HEK293 (cell line): ENCODE measurements around the gene DNAJC6.

Source experiments
- REST ChIP-seq: fragments of 450-650 bp; formaldehyde crosslinking; IDR thresholded peaks from 2 replicates; pipeline ENCODE4 v1.5.1; 2016; ENCODE audit warnings: missing biosample characterization, missing genetic modification characterization
- ZBTB10 ChIP-seq: fragments of 450-650 bp; formaldehyde crosslinking; IDR thresholded peaks from 2 replicates; pipeline ENCODE4 v1.5.1; 2016; ENCODE audit warnings: missing biosample characterization, missing genetic modification characterization
- ZFP3 ChIP-seq: fragments of 450-650 bp; formaldehyde crosslinking; IDR thresholded peaks from 2 replicates; pipeline ENCODE4 v1.5.1; 2016; ENCODE audit warnings: low read depth, missing biosample characterization, missing genetic modification characterization
- ZNF140 ChIP-seq: fragments of 450-650 bp; formaldehyde crosslinking; IDR thresholded peaks from 2 replicates; pipeline ENCODE4 v1.5.1; 2016; ENCODE audit warnings: missing biosample characterization, missing genetic modification characterization
- ZNF433 ChIP-seq: fragments of 450-650 bp; formaldehyde crosslinking; IDR thresholded peaks from 2 replicates; pipeline ENCODE4 v1.5.1; 2016; ENCODE audit warnings: missing biosample characterization, missing genetic modification characterization, low read depth
- TF ChIP-seq, protein P1 (sequence below): fragments of 450-650 bp; formaldehyde crosslinking; IDR thresholded peaks from 2 replicates; pipeline ENCODE4 v1.5.1; 2016; ENCODE audit warnings: missing biosample characterization, missing genetic modification characterization
- TF ChIP-seq, protein P2 (sequence below): fragments of 450-650 bp; formaldehyde crosslinking; IDR thresholded peaks from 2 replicates; pipeline ENCODE4 v1.5.1; 2016; ENCODE audit warnings: missing biosample characterization, missing genetic modification characterization
- TF ChIP-seq, protein P3 (sequence below): IDR thresholded peaks from 2 replicates; pipeline ENCODE4 v1.6.1; 2011; ENCODE audit warnings: mild to moderate bottlenecking, low read depth, low read length, borderline replicate concordance

DNA sequence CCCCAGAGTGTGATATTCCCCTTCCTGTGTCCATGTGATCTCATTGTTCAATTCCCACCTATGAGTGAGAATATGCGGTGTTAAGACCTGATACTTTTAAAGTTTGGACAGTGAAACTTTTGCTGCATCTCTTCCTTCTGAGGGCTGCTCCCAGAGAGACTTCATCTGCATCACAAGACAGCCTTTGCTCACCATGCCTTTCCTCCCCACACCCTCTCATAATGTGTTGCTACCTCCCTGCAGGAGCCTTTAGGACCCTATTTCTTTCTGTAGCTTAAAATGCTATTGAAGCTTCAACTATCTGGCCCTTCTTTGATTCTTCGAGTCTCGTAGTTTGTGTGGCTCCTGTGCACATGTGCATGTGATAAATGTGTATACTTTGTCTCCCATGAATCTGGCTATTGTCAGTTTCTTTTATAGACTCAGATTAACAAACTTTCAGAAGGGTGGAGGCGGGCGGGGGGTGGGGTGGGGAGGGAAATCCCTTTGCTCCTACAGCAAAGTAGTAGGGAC, 134.8 kb downstream of the DNAJC6 start:
- TF ChIP-seq, protein P1, sequence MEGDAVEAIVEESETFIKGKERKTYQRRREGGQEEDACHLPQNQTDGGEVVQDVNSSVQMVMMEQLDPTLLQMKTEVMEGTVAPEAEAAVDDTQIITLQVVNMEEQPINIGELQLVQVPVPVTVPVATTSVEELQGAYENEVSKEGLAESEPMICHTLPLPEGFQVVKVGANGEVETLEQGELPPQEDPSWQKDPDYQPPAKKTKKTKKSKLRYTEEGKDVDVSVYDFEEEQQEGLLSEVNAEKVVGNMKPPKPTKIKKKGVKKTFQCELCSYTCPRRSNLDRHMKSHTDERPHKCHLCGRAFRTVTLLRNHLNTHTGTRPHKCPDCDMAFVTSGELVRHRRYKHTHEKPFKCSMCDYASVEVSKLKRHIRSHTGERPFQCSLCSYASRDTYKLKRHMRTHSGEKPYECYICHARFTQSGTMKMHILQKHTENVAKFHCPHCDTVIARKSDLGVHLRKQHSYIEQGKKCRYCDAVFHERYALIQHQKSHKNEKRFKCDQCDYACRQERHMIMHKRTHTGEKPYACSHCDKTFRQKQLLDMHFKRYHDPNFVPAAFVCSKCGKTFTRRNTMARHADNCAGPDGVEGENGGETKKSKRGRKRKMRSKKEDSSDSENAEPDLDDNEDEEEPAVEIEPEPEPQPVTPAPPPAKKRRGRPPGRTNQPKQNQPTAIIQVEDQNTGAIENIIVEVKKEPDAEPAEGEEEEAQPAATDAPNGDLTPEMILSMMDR (tag by site-specific recombination), result no peak
- TF ChIP-seq ZNF433 (tag by site-specific recombination), result no peak
- TF ChIP-seq, protein P2, sequence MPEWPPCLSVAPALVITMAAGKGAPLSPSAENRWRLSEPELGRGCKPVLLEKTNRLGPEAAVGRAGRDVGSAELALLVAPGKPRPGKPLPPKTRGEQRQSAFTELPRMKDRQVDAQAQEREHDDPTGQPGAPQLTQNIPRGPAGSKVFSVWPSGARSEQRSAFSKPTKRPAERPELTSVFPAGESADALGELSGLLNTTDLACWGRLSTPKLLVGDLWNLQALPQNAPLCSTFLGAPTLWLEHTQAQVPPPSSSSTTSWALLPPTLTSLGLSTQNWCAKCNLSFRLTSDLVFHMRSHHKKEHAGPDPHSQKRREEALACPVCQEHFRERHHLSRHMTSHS (tag by site-specific recombination), result no peak
- no peak for TF ChIP-seq ZBTB10 (tag by site-specific recombination)
- TF ChIP-seq, protein P3, sequence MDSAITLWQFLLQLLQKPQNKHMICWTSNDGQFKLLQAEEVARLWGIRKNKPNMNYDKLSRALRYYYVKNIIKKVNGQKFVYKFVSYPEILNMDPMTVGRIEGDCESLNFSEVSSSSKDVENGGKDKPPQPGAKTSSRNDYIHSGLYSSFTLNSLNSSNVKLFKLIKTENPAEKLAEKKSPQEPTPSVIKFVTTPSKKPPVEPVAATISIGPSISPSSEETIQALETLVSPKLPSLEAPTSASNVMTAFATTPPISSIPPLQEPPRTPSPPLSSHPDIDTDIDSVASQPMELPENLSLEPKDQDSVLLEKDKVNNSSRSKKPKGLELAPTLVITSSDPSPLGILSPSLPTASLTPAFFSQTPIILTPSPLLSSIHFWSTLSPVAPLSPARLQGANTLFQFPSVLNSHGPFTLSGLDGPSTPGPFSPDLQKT, result no peak
- no peak for TF ChIP-seq ZNF140
- TF ChIP-seq ZFP3 (tag by site-specific recombination), result no peak
- TF ChIP-seq REST, result no peak
